ENCODE data around the gene XPOT.
A peak's percentile ranks its signal among the peaks of the same experiment; 100 is the strongest.

Gene XPOT

DNA sequence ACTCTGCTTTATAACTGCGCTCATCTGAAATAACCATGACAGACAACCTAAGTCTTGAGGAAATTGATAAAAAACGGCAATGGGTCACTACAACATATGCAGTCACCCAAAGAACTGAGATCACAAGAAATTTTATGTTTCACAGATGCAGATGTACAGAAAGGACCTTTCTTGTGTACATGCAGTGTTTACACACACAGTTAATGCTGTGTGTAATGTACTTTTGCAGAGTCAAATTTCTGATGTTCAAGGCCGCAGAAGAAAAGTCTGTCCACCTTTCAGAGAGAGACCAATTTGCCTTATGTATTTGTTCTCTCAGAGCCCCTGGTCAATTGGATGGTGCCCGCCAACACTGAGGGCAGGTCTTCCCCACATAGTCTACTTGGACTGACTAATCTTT lies 24.8 kb downstream of the XPOT start:
- no peak for DNase-seq

DNA sequence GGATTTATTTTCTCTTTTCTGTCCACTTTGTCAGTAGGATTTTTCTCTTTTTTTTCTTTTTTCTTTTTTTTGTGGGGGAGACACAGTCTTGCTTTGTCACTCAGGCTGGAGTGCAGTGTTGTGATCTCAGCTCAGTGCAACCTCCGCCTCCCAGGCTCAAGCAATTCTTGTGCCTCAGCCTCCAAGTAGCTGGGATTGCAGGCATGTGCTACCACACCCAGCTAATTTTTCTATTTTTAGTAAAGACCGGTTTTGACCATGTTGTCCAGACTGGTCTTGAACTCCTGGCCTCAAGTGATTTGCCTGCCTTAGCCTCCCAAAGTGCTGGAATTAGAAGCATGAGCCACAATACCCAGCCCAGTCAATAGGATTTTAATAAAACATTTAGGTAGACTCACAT lies 26.7 kb downstream of the XPOT start:
- DNase-seq: no peak

GRCh38 chr12:64431791-64432190 lies 27.6 kb downstream of the XPOT start:
- no peak for DNase-seq

DNA sequence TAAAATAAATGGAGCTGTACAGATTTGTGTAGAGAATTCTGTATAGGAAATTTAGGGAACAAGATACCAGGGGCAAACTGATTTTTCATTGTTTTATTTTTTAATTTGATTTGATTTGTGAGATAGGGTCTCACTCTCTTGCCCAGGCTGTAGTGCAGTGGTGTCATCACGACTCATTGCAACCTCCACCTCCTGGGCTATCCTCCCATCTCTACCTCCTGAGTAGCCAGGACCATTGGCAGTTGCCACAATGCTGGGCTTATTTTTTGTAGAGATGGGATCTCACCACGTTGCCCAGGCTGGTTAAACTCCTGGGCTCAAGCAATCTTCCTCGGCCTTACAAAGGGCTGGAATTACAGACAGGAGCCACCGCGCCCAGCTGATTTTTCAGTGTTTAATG lies 29.7 kb downstream of the XPOT start:
- no peak for DNase-seq

DNA sequence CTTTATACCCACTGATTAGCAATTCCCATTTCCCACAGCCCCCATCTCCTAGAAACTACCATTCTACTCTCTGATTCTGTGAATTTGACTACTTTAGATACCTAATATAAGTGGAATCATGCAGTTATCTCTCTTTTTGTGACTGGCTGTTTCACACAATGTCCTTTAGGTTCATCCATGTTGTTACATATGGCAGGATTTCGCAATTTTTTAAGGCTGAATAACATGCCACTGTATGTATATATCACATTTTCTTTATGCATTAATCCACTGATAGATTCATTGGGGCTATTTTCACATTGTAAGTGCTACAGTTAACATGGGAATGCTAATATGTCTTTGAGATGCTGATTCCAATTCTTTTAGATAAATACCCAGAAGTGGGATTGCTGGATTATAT lies 35.9 kb downstream of the XPOT start:
- no peak for DNase-seq

DNA sequence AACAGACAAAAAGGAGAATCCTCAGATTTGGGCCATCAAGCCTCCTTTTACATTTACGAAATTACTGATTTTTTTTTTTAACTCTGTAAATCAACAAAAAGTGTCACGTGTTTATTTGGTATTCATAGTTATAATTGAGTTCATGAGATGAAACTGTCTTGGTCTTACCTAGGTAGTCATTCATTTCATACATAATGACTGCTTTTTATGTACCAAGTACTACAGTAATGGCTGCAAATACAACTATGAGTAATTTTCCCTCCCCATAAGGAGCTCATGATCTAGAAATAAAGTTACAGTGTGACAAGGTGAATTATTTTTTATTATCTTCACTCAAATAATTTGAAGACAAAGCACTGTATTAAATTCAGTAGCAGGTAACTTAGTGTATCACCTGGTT lies 41.3 kb downstream of the XPOT start:
- DNase-seq: no peak

DNA sequence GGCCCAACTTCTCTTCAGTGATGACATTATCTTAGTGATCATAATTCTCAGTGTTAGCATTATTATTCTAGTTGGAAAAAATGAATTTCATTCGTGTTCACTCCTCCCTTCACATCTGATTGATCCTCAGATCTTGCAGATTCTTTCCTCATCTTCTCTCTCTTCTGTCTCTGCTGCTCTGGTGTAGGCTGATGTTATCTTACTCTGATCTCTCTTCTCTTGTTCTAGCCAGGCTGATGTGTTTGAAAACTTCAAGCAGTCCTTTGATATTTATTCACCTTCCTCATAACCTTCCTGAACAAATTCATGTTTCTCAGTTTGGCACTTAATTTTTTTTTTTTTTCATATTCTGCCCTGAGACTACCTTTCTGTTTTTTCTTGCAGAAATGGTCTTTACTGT lies 42.1 kb downstream of the XPOT start:
- no peak for DNase-seq

- no peak for DNase-seq
Observed at GRCh38 chr12:64450057-64450640, 46.0 kb downstream of the XPOT start.

DNA sequence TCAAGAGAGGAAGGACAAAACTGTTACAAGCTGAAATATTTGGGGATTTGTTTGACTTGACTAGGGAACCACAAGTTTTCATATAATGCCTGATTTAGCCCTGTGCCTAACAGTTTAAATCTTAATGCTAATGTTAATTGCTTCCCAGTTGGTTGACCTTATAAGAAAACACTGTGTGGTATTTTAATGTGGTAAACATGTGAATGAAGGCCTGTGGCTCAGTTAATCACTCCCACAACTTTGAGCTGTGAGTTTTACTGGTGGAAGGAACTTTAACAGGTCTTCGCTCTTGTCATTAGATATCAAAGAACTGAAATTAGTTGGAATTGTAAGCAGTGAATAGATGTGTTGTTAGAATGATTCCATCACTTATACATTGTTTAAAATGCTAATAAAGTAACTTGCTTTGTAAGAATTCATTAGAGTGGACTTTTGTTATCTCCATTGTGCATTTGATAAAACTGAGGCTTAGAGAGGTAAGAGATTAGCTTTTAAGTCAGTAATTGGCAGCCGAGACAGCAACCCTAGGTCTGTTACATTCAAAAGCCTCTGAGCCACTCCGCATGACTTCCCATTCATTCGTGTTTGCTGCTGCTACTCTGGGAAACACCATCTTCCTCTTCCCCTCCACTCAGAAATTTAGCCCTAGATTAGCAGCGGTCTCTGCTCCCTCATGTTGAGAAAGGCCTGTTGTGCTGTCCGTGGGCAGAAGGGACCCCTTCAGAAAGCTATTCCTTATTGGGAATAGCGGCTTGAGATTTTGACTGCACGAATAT lies 46.7 kb downstream of the XPOT start:
- peak; percentile 69 to 71 for DNase-seq

- DNase-seq: peak; percentile 84
Observed at GRCh38 chr12:64451687-64452558, 47.7 kb downstream of the XPOT start, which contains the start of gene TBK1. Gene TBK1 (plus strand): TSS chr12:64452120. CDS start chr12:64455871, 3,751 bp downstream.

- peak; percentile 94 to 98 for DNase-seq
Observed at GRCh38 chr12:64452559-64453329, 48.6 kb downstream of the XPOT start.

GRCh38 chr12:64455506-64455905 lies 51.3 kb downstream of the XPOT start:
- no peak for DNase-seq

GRCh38 chr12:64456119-64456518 lies 51.9 kb downstream of the XPOT start:
- DNase-seq: no peak

- peak; percentile 78 to 79 for DNase-seq
Observed at GRCh38 chr12:64457032-64457431, 52.8 kb downstream of the XPOT start.

GRCh38 chr12:64457466-64457865 lies 53.3 kb downstream of the XPOT start:
- no peak for DNase-seq

- DNase-seq: no peak
Observed at GRCh38 chr12:64457923-64458322, 53.7 kb downstream of the XPOT start.

DNA sequence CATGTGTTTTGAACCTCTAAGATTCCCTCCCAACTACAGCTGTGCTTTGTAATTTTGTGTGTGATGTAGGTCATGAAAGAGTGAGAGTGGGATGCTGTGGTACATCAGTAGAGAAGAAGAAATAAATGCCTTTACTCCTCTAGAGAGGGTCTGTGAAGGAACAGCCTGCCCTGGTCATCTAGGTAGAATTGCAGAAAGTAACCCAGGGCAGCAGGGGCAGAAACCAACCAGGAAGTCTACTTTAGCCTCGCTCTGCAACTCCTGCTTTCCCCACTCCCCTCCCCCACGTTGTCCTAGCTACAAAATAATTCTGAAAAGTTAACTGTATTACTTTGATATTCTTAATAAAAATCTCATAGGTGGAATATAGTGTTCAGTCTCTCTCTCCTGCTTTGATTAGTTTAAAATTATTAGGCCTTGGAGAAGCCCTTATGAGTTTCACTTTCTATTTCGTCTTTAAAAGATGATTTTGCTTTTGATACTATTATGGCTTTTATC lies 55.3 kb downstream of the XPOT start:
- DNase-seq: peak in 1 of 2 donors; percentile 18

GRCh38 chr12:64461634-64462414 lies 57.6 kb downstream of the XPOT start:
- DNase-seq: peak in 1 of 2 donors; percentile 45

GRCh38 chr12:64466178-64466577 lies 62.0 kb downstream of the XPOT start:
- no peak for DNase-seq

GRCh38 chr12:64468966-64469365 lies 64.8 kb downstream of the XPOT start:
- DNase-seq: no peak

DNA sequence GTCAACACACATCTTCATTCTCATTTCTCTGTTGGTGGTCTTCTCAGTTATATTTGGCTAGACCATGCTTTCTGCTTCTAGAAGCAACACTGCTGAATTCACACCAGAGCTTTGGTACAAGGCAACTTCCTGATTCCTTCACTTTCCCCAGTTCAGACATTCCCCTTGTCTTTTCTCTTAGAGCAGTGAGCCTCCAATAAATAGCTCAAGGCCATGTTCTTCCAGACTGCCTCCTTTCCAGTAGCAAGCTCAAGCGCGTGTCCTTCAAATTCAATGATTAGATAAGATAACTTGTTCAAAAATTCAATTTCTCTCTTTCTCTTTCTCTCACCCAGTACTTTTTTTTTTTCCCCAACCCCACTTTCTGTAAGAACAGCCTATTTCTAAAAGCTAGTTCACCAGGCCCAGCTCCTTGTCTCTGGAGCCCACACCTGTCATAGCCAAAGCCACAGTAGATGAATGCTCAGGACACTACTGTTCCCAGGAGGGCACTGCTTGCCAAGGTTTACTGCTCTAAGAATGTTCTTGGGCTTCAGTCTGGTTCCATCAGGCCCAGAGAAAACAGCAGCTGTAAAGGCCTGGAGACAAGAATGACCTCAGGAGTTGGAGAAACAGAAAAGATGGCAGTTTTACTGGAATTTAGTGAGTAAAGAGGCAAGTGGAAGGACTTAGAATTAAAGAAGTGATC lies 65.4 kb downstream of the XPOT start:
- DNase-seq: no peak
